ENCODE results near the gene SLC25A34.

SLC25A34 gene

GRCh38 chr1:15726508-15726907, 9.6 kb upstream of the SLC25A34 start:
- no peaks in the 10 kb centered on the region for H3K4me1 ChIP-seq (ENCODE audit: insufficient read depth, poor library complexity, severe bottlenecking)
- H3K27ac ChIP-seq (ENCODE audit: poor library complexity, severe bottlenecking), result no peak overlapping the region
- TF ChIP-seq CTCF (IDR thresholded peaks at IDR 0.05; ENCODE audit: poor library complexity, severe bottlenecking), result no peak
- H3K9me3 ChIP-seq (ENCODE audit: severe bottlenecking), result no peaks in the 10 kb centered on the region
- DNase-seq (ENCODE audit: low spot score) (peak; percentile 54), ATAC-seq (ENCODE audit: low read depth) (no peak)
- no peaks in the 10 kb centered on the region for H3K27me3 ChIP-seq (ENCODE audit: insufficient read depth, poor library complexity, severe bottlenecking)
- H3K36me3 ChIP-seq (ENCODE audit: low read depth), result peaks cover 33% of the 10 kb centered on the region
- H3K4me3 ChIP-seq (ENCODE audit: severe bottlenecking), result no peak overlapping the region

GRCh38 chr1:15727021-15727420, 9.0 kb upstream of the SLC25A34 start:
- H3K9me3 ChIP-seq (ENCODE audit: severe bottlenecking), result no peaks in the 10 kb centered on the region
- H3K27ac ChIP-seq (ENCODE audit: poor library complexity, severe bottlenecking), result no peak overlapping the region
- DNase-seq (ENCODE audit: low spot score), result peak; percentile 48
- TF ChIP-seq CTCF (IDR thresholded peaks at IDR 0.05; ENCODE audit: poor library complexity, severe bottlenecking), result no peak
- H3K36me3 ChIP-seq (ENCODE audit: low read depth), result peaks cover 33% of the 10 kb centered on the region
- no peaks in the 10 kb centered on the region for H3K27me3 ChIP-seq (ENCODE audit: insufficient read depth, poor library complexity, severe bottlenecking)
- no peak for ATAC-seq (ENCODE audit: low read depth)
- H3K4me3 ChIP-seq (ENCODE audit: severe bottlenecking), result no peak overlapping the region
- no peaks in the 10 kb centered on the region for H3K4me1 ChIP-seq (ENCODE audit: insufficient read depth, poor library complexity, severe bottlenecking)

GRCh38 chr1:15727424-15727823, 8.6 kb upstream of the SLC25A34 start:
- peaks cover 33% of the 10 kb centered on the region for H3K36me3 ChIP-seq (ENCODE audit: low read depth)
- no peaks in the 10 kb centered on the region for H3K27me3 ChIP-seq (ENCODE audit: insufficient read depth, poor library complexity, severe bottlenecking)
- H3K9me3 ChIP-seq (ENCODE audit: severe bottlenecking), result no peaks in the 10 kb centered on the region
- H3K4me1 ChIP-seq (ENCODE audit: insufficient read depth, poor library complexity, severe bottlenecking), result no peaks in the 10 kb centered on the region
- no peak overlapping the region for H3K27ac ChIP-seq (ENCODE audit: poor library complexity, severe bottlenecking)
- no peak for ATAC-seq (ENCODE audit: low read depth)
- DNase-seq (ENCODE audit: low spot score), result peak; percentile 37
- H3K4me3 ChIP-seq (ENCODE audit: severe bottlenecking), result no peak overlapping the region
- TF ChIP-seq CTCF (IDR thresholded peaks at IDR 0.05; ENCODE audit: poor library complexity, severe bottlenecking), result no peak

GRCh38 chr1:15727866-15728534, 8.1 kb upstream of the SLC25A34 start:
- TF ChIP-seq CTCF (IDR thresholded peaks at IDR 0.05; ENCODE audit: poor library complexity, severe bottlenecking), result no peak
- peak; percentile 54 for DNase-seq (ENCODE audit: low spot score)
- H3K4me3 ChIP-seq (ENCODE audit: severe bottlenecking), result no peak overlapping the region
- H3K27me3 ChIP-seq (ENCODE audit: insufficient read depth, poor library complexity, severe bottlenecking), result no peaks in the 10 kb centered on the region
- ATAC-seq (ENCODE audit: low read depth), result no peak
- H3K27ac ChIP-seq (ENCODE audit: poor library complexity, severe bottlenecking), result no peak overlapping the region
- no peaks in the 10 kb centered on the region for H3K4me1 ChIP-seq (ENCODE audit: insufficient read depth, poor library complexity, severe bottlenecking)
- peaks cover 33% of the 10 kb centered on the region for H3K36me3 ChIP-seq (ENCODE audit: low read depth)
- H3K9me3 ChIP-seq (ENCODE audit: severe bottlenecking), result no peaks in the 10 kb centered on the region

- H3K27me3 ChIP-seq (ENCODE audit: insufficient read depth, poor library complexity, severe bottlenecking), result no peaks in the 10 kb centered on the region
- H3K27ac ChIP-seq (ENCODE audit: poor library complexity, severe bottlenecking), result no peak overlapping the region
- no peak overlapping the region for H3K4me3 ChIP-seq (ENCODE audit: severe bottlenecking)
- ATAC-seq (ENCODE audit: low read depth) (no peak), DNase-seq (ENCODE audit: low spot score) (peak; percentile 51)
- H3K4me1 ChIP-seq (ENCODE audit: insufficient read depth, poor library complexity, severe bottlenecking), result no peaks in the 10 kb centered on the region
- H3K9me3 ChIP-seq (ENCODE audit: severe bottlenecking), result no peaks in the 10 kb centered on the region
- peaks cover 38% of the 10 kb centered on the region for H3K36me3 ChIP-seq (ENCODE audit: low read depth)
- TF ChIP-seq CTCF (IDR thresholded peaks at IDR 0.05; ENCODE audit: poor library complexity, severe bottlenecking), result no peak
These were observed 7.0 kb upstream of the SLC25A34 start for GRCh38 chr1:15728937-15729657.

Measured in RWPE2 (cell line).